Dermis microvascular lymphatic vessel endothelial cell (primary cell): Measurements from ENCODE around the gene KRTAP11-1. TPM values are rescaled to one million over a fixed set of nuclear protein-coding genes. Genes with fewer than 3 reads are reported as not detected.

Experiments used
- DNase-seq, 2 donors: peaks; one replicate each; pipeline versions ENCODE4 v3.0.0 to v3.0.0-alpha.2; 2010; ENCODE audit warnings: low read depth in 2 of 2
- total RNA-seq: library from RNA; depleted of rRNA; stranded (reverse); fragments of >200 nt; gene quantifications from 2 replicates; pipeline ENCODE4 v1.2.1, GENCODE V29; 2014

The KRTAP11-1 gene, protein sequence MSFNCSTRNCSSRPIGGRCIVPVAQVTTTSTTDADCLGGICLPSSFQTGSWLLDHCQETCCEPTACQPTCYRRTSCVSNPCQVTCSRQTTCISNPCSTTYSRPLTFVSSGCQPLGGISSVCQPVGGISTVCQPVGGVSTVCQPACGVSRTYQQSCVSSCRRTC
- not detected in 2 replicates for total RNA-seq

DNA sequence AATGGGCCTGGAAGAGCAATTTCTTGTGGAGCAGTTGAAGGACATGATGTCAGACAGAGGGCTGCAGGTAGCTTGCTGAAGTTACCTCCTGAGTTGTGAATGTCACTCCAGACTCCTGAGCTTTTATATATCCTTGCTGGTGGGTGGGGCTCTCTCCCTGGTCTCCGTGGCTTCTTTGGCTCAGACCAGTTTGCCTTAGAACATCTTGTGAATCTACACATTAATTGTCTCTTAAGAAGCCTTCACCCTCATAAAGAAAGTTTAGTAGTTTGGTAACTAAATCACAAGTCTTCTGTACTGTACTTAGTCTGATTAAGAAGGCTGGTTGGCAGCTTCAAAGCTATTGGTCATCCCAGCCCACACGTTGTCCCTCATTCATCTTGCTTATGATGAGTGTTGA lies at the start of gene KRTAP11-1:
Gene KRTAP11-1 (minus strand): TSS at position 101 of the 400 bp plus-strand sequence. CDS start 56 bp downstream, at position 45.
- no peak for DNase-seq

DNA sequence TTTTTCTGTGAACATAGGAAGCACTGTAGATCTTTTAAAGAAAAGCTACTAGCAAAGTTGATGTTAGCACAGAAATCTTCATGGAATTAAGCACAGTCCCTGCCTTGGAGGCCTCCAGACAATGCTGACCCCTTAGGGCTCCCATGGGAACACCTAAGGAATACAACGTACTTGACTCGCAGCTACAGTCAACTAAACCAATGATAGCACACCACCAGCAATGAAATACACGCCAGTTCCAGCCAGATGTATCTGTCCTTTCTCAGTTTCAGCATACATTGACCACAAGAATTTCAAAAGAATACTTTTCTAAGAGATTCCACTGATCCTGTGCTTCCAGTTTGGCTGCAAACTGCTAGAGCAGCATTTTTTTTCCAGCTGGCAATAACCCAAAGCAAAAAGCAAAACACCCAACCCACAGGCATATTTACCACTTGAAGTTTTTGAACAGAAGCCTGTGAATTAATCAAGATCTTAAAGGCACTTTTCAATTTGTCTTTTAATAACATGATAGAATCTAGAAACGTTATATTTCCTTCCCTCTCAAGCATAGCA lies 42.8 kb upstream of the KRTAP11-1 start:
- no peak for DNase-seq

DNA sequence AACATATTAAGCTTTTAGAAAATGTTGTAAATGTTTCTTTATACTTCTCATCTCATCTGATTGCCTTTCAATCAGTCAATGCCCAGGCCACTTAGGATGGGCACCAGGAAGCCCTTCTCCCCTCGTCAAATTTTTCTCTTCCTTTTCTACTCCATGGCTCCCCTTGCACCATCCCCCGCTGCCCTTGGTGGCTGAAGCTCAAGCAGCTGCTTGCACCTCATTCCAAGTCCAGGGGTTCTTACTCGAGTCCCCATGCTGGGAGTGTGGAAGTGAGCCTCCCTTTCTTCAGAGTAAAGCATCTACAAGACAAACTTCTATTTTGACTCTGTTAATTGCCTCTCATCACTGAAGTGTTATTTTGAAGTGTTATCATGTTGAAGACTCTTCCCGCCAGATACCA lies 39.7 kb upstream of the KRTAP11-1 start:
- DNase-seq, result no peak

DNA sequence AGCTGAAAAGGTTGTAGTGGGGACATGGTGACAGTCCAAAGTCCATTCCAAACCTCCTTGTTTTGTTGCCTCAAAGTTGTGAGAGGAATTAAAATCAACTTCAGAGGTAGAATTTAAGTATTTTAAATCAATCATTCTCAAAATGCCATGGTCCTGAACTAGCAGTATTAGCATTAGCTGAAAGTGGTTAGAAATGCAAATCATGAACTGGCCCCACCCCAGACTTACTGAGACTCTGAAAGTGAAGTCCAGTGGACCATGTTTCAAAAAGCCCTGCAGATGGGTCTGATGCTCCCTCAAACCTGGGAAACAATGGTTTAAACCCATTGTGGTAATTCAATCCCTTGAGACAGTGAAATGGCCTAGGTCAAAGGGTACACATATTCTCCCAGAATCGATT lies 36.2 kb upstream of the KRTAP11-1 start:
- DNase-seq, result no peak

DNA sequence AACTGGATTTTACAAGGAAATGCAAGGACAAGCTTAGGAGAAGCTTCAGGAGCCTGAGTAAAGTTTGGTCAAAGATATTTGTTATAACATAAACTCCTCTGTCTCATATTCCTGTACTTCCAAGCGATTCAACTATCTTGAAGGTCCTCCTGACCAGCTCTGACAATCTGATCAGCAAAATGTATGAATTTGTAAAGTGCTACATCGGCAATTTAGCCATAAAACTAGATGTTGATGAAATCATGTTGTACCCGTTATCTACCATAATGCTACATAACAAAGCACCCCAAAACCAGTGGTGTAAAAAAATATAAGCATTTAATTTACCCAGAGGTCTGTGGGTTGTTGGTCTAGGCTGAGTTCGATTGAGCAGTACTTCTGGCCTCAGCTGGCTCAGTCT lies 19.5 kb upstream of the KRTAP11-1 start:
- no peak for DNase-seq

DNA sequence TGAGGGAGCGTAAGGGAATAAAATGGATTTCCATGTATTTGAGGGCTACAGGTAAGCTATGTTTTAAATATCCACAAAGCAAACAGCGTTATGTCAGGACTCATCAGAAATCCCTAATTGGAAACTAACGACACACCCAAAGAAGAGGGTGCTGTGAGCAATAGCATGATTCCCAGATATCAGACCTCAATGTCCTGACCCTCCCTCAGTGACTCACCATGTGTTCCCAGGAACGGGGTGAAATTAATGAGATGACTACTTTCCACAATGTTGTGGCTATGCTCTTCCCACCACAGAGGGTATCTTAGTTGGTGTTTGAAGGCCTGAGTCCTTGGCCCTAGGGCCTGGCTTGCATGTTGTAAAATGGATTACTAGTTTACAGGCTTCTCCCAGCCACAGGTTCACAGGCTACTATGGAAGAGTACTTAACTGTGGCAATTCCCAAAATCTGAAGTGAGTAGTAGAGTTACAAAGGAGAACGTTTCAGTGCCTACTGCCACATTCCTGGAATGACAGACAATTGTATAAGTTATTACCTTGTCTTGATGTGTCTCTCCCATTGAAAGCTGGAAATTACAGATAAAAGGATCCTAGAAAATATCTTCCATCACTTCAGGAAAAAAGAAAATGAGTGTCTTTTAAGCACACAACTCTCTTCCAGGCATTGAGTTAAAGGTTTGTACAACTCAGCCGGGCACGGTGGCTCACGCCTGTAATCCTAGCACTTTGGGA lies 1.7 kb upstream of the KRTAP11-1 start:
- no peak for DNase-seq

DNA sequence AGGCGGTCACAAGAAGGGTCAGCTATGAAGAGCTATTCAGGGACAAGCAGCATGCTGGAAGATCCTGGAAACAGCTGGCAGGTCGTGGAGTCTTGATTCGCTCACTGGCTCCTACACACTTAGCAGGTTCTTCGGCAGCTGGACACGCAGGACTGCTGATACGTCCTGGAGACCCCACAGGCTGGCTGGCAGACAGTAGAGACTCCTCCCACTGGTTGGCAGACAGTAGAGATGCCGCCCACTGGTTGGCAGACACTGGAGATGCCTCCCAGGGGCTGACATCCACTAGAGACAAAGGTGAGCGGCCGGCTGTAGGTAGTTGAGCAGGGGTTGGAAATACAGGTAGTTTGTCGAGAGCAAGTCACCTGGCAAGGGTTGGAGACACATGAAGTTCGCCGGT lies 466 bp downstream of the KRTAP11-1 start:
- no peak for DNase-seq

DNA sequence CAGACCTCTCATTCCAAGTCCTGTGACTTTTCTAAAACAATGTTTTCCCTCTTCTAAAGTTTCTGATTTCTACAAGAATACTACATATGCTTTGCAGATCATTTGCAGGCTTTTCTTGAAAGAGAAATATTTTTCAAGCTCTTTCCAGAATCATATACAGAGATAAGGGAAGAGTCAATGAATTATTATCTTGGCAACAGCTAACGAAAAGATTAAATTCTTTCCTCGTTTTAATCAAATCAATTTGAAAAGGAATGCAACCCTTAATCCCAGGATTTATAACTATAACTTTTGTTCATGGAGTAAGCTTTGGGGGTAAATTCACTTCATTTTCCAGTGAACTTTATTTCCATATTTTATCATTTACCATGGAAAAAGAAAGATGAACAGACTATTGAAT lies 6.9 kb downstream of the KRTAP11-1 start:
- no peak for DNase-seq

DNA sequence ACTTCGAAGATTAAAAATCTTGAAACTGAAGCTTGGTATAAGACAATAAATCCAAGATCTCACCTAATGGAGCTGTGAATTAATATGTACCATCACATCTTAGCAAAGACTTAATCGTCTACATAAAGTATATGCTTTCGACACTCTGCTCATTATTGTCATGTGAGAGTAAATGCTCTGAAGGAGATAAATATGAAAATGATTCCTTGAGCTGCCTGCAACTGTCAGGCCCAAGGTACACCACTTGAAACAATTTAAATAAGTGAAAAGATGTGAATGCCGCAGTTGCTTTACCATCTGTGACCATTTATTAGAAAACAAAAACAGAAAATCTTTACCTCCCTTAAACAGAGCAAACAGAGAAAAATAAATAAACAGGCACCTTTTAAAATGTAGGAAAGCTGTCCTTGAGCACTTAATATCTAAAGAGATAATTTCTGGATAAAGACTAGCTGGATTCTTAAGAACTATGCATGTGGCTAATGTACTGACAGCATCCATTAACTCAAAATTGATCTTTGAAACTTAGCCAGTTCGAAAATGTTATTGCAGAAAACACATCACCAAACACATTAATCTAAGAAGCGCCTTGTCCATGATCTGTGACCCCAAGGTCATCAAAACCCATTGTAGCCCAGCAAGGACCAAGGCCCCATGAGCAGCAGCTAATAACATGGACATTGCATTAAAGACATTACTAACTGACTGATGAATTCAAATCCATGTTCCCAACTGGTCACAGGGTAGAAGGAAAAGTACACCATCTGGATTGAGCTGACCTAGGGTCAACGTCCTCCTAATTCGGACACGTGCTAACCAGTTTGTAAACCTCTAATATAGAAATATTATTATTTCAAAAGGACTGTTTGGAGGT lies 33.5 kb downstream of the KRTAP11-1 start:
- no peak for DNase-seq

DNA sequence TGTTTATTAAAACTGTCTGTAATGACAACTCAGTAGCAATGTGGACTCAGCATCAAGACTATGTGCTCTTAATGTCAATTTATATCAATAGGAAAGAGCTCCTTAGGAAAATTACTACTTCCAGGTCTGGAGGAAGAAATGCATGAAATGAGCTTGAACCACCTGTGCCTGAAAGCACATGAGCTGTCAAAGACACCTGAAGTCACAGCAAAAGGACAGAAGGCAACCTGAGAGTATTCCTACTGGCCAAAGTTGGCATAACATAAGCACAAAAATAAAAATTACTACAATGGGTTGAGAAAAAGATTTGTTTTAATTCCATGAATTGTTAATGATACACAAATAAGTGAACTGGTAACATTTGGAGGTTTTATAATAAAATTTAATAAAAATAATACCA lies 38.4 kb downstream of the KRTAP11-1 start:
- no peak for DNase-seq

DNA sequence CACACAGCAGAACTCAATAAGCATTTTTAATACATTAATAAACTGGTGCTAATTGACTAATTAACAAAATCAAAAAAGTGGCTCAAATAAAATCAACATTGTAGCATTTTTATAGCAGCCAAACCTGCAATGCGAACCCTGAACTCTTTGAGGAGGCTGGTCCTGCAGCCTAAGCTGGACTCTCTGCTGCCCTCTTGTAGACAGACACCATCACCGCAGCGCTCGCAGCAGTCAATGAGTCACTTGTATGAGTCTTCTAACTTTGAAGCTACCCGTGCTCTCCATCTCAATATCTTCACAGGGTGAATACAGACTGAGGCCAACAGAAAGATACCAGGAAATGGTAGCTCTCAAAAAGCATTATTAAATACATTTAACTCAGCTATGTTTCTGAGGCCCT lies 42.1 kb downstream of the KRTAP11-1 start:
- no peak for DNase-seq

DNA sequence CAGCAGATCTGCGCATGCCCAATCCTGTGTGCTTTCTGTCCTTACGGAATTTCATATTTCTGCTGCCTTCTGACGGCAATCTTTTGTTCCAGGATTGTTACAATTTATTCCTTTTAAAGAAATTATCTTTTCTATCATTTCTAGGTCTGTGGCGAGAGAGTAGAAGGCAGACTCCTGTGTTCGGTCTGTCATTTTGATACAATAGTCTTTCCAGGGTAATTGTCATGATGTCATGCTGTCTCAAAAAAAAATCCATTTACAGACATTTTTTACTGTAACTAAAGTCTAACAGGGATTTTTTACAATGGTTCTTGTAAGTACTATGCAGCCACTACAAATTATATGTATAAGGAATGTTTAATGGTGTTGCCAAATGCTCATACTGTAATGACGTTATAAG lies 42.8 kb downstream of the KRTAP11-1 start:
- DNase-seq, result no peak

DNA sequence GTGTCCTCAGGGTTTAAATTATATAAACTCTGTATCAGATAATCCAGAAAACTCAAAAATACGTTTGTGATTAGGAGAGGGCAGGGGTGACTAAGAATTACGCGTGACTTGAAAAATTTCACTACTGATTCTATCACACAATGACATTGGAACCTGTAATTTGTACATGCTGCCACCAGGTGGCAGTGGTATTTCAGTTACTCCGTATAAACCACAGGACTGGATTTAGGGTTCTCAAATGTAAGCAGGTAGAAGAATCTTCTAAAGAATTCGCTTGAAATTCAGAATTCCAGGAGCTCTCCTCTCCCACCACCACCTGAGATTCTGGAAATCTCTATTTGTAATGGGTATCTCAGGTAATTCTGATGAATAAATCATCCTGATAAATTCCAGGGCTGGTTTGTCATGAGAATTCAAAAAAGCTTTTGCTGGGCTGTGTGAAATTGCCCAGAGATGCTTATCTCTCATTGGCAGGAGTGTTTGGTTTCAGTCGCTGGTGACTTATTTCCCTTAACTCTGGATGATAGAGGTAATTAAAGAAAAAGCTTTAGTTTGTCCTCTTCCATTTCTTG lies 50.1 kb downstream of the KRTAP11-1 start:
- DNase-seq, result no peak

Other genes starting within 250 kb of the KRTAP11-1 start
- gene KRTAP20-2, start 246.4 kb downstream of the KRTAP11-1 start, total RNA-seq, result not detected in 2 replicates
- not detected in 2 replicates for gene KRTAP20-3, start 238.7 kb downstream of the KRTAP11-1 start, total RNA-seq
- gene KRTAP21-3, start 162.8 kb downstream of the KRTAP11-1 start, total RNA-seq, result not detected in 2 replicates
- gene KRTAP21-2, start 134.3 kb downstream of the KRTAP11-1 start, total RNA-seq, result not detected in 2 replicates
- gene KRTAP21-1, start 126.2 kb downstream of the KRTAP11-1 start, total RNA-seq, result not detected in 2 replicates
- gene KRTAP8-1, start 68.3 kb downstream of the KRTAP11-1 start, total RNA-seq, result not detected in 2 replicates
- gene KRTAP7-1, start 51.8 kb downstream of the KRTAP11-1 start, total RNA-seq, result not detected in 2 replicates
- not detected in 2 replicates for gene KRTAP19-8, start 156.9 kb upstream of the KRTAP11-1 start, total RNA-seq